ENCODE results near the gene ADAMTSL5.

The ADAMTSL5 gene

GRCh38 chr19:1466461-1467214, 46.2 kb downstream of the ADAMTSL5 start:
- no peak for DNase-seq (ENCODE audit: low read depth in 2 of 2)

- DNase-seq (ENCODE audit: low read depth in 2 of 2), result no peak
Observed at GRCh38 chr19:1466018-1466460, 46.8 kb downstream of the ADAMTSL5 start.

GRCh38 chr19:1465191-1466016, 47.4 kb downstream of the ADAMTSL5 start:
- no peak for DNase-seq (ENCODE audit: low read depth in 2 of 2)

GRCh38 chr19:1461862-1462261, 51.0 kb downstream of the ADAMTSL5 start:
- no peak for DNase-seq (ENCODE audit: low read depth in 2 of 2)

- DNase-seq (ENCODE audit: low read depth in 2 of 2), result no peak
Observed at GRCh38 chr19:1460033-1460995, 52.5 kb downstream of the ADAMTSL5 start.

- no peak for DNase-seq (ENCODE audit: low read depth in 2 of 2)
Observed at GRCh38 chr19:1459479-1459878, 53.3 kb downstream of the ADAMTSL5 start.

GRCh38 chr19:1457892-1458291, 54.9 kb downstream of the ADAMTSL5 start:
- DNase-seq (ENCODE audit: low read depth in 2 of 2), result no peak

- DNase-seq (ENCODE audit: low read depth in 2 of 2), result no peak
Observed at GRCh38 chr19:1457031-1457739, 55.6 kb downstream of the ADAMTSL5 start.

- DNase-seq (ENCODE audit: low read depth in 2 of 2), result no peak
Observed at GRCh38 chr19:1456121-1456900, 56.5 kb downstream of the ADAMTSL5 start.

- peak; percentile 64 to 66 for DNase-seq (ENCODE audit: low read depth in 2 of 2)
Observed at GRCh38 chr19:1455336-1456120, 57.3 kb downstream of the ADAMTSL5 start.

Measured in stimulated activated CD4-positive, alpha-beta T cell treated with anti-CD3 and anti-CD28 coated beads, Interleukin-4, amount 100 ng/mL, for 48 hours (primary cell).